ENCODE measurements around the gene LRRN2.
A peak's percentile ranks its signal among the peaks of the same experiment; 100 is the strongest.

LRRN2 gene

GRCh38 chr1:204704794-204705492 is 19.4 kb upstream of the LRRN2 start:
- Histone ChIP-seq H3K4me3 (ENCODE audit: low read length in 2 of 2) (no peak overlapping the region), H3K4me1 (ENCODE audit: control insufficient read depth in 2 of 2, insufficient read depth in 1 of 2, low read depth in 1 of 2, low read length in 2 of 2) (peaks cover 17 to 21% of the 10 kb centered on the region in 2 donors), H3K27ac (replicated peaks; ENCODE audit: low read length) (no peak overlapping the region), H4K8ac (ENCODE audit: low read depth, low read length) (no peak overlapping the region), H3K23ac (ENCODE audit: low read depth, low read length, poor library complexity) (no peak overlapping the region), H2AK5ac (ENCODE audit: low read depth, low read length) (peak overlapping the region; percentile 3), H3K9me3 (replicated peaks in 1 of 2; ENCODE audit: control insufficient read depth in 2 of 2, insufficient read depth in 1 of 2, low read depth in 1 of 2, low read length in 2 of 2) (no peaks in the 10 kb centered on the region), H3K79me1 (ENCODE audit: low read depth, low read length) (no peaks in the 10 kb centered on the region), H4K91ac (ENCODE audit: low read depth, low read length, poor library complexity) (no peak overlapping the region), H2AFZ (ENCODE audit: low read length) (no peak overlapping the region), H3K4me2 (ENCODE audit: insufficient read depth, low read length, poor library complexity, severe bottlenecking) (no peak overlapping the region), H2BK5ac (ENCODE audit: low read length) (no peak overlapping the region), H3K18ac (ENCODE audit: low read length) (no peak overlapping the region), H3K36me3 (replicated peaks in 1 of 2; ENCODE audit: control insufficient read depth in 2 of 2, insufficient read depth in 2 of 2, low read length in 2 of 2) (no peaks in the 10 kb centered on the region), H3K4ac (ENCODE audit: low read length) (no peak overlapping the region), H3K9ac (ENCODE audit: low read depth, low read length, poor library complexity) (no peak overlapping the region), H3K14ac (ENCODE audit: low read length) (no peak overlapping the region), H2BK120ac (ENCODE audit: low read depth, low read length) (no peak overlapping the region), H3K27me3 (ENCODE audit: control insufficient read depth in 3 of 3, insufficient read depth in 3 of 3, low read depth in 1 of 3, low read length in 3 of 3) (peaks cover 0 to 2% (median 0%) of the 10 kb centered on the region in 3 experiments), H2BK12ac (ENCODE audit: low read length) (no peak overlapping the region), H2BK15ac (ENCODE audit: low read length) (peak overlapping the region; percentile 3)
- no peak for DNase-seq (ENCODE audit: low spot score)
- WGBS, 2 donors (ENCODE audit: extremely low coverage in 2 of 2, insufficient read length in 2 of 2, insufficient replicate concordance in 1 of 2) = no CpG with 5 or more reads among the region's 4 CpGs

GRCh38 chr1:204703826-204704612 is 18.5 kb upstream of the LRRN2 start:
- Histone ChIP-seq H3K18ac (ENCODE audit: low read length) (peak overlapping the region; percentile 72), H2BK12ac (ENCODE audit: low read length) (no peak overlapping the region), H3K14ac (ENCODE audit: low read length) (no peak overlapping the region), H2BK5ac (ENCODE audit: low read length) (peak overlapping the region; percentile 58), H2BK15ac (ENCODE audit: low read length) (peak overlapping the region; percentile 15), H3K4me2 (ENCODE audit: insufficient read depth, low read length, poor library complexity, severe bottlenecking) (no peak overlapping the region), H2BK120ac (ENCODE audit: low read depth, low read length) (no peak overlapping the region), H3K9ac (ENCODE audit: low read depth, low read length, poor library complexity) (no peak overlapping the region), H3K27me3 (ENCODE audit: control insufficient read depth in 3 of 3, insufficient read depth in 3 of 3, low read depth in 1 of 3, low read length in 3 of 3) (peaks cover 0 to 2% (median 0%) of the 10 kb centered on the region in 3 experiments), H3K23ac (ENCODE audit: low read depth, low read length, poor library complexity) (no peak overlapping the region), H3K27ac (replicated peaks; ENCODE audit: low read length) (no peak overlapping the region), H3K4ac (ENCODE audit: low read length) (no peak overlapping the region), H4K91ac (ENCODE audit: low read depth, low read length, poor library complexity) (no peak overlapping the region), H3K79me1 (ENCODE audit: low read depth, low read length) (no peaks in the 10 kb centered on the region), H3K36me3 (replicated peaks in 1 of 2; ENCODE audit: control insufficient read depth in 2 of 2, insufficient read depth in 2 of 2, low read length in 2 of 2) (no peaks in the 10 kb centered on the region), H2AFZ (ENCODE audit: low read length) (no peak overlapping the region), H3K4me1 (ENCODE audit: control insufficient read depth in 2 of 2, insufficient read depth in 1 of 2, low read depth in 1 of 2, low read length in 2 of 2) (peaks cover 14 to 21% of the 10 kb centered on the region in 2 donors), H2AK5ac (ENCODE audit: low read depth, low read length) (peak overlapping the region; percentile 59), H4K8ac (ENCODE audit: low read depth, low read length) (no peak overlapping the region), H3K4me3 (ENCODE audit: low read length in 2 of 2) (no peak overlapping the region), H3K9me3 (replicated peaks in 1 of 2; ENCODE audit: control insufficient read depth in 2 of 2, insufficient read depth in 1 of 2, low read depth in 1 of 2, low read length in 2 of 2) (no peaks in the 10 kb centered on the region)
- no CpG with 5 or more reads among the region's 16 CpGs for WGBS, 2 donors (ENCODE audit: extremely low coverage in 2 of 2, insufficient read length in 2 of 2, insufficient replicate concordance in 1 of 2)
- DNase-seq (ENCODE audit: low spot score) = no peak

- peaks cover 0 to 2% (median 0%) of the 10 kb centered on the region in 3 experiments for H3K27me3 ChIP-seq (ENCODE audit: control insufficient read depth in 3 of 3, insufficient read depth in 3 of 3, low read depth in 1 of 3, low read length in 3 of 3)
- no CpG with 5 or more reads among the region's 5 CpGs for WGBS, 2 donors (ENCODE audit: extremely low coverage in 2 of 2, insufficient read length in 2 of 2, insufficient replicate concordance in 1 of 2)
- H2AFZ ChIP-seq (ENCODE audit: low read length) = no peak overlapping the region
These were observed 17.7 kb upstream of the LRRN2 start for GRCh38 chr1:204703268-204703664.

More at GRCh38 chr1:204703268-204703664, 17.7 kb upstream of the LRRN2 start:
- Histone ChIP-seq H2AK5ac (ENCODE audit: low read depth, low read length) (no peak overlapping the region), H2BK120ac (ENCODE audit: low read depth, low read length) (no peak overlapping the region), H3K4me2 (ENCODE audit: insufficient read depth, low read length, poor library complexity, severe bottlenecking) (no peak overlapping the region), H3K9ac (ENCODE audit: low read depth, low read length, poor library complexity) (peak overlapping the region; percentile 7), H3K18ac (ENCODE audit: low read length) (no peak overlapping the region), H3K23ac (ENCODE audit: low read depth, low read length, poor library complexity) (no peak overlapping the region), H3K4me1 (ENCODE audit: control insufficient read depth in 2 of 2, insufficient read depth in 1 of 2, low read depth in 1 of 2, low read length in 2 of 2) (peaks cover 14 to 21% of the 10 kb centered on the region in 2 donors), H3K9me3 (replicated peaks in 1 of 2; ENCODE audit: control insufficient read depth in 2 of 2, insufficient read depth in 1 of 2, low read depth in 1 of 2, low read length in 2 of 2) (no peaks in the 10 kb centered on the region), H3K4me3 (ENCODE audit: low read length in 2 of 2) (no peak overlapping the region), H4K91ac (ENCODE audit: low read depth, low read length, poor library complexity) (no peak overlapping the region), H2BK5ac (ENCODE audit: low read length) (peak overlapping the region; percentile 58), H3K36me3 (replicated peaks in 1 of 2; ENCODE audit: control insufficient read depth in 2 of 2, insufficient read depth in 2 of 2, low read length in 2 of 2) (no peaks in the 10 kb centered on the region), H4K8ac (ENCODE audit: low read depth, low read length) (no peak overlapping the region), H2BK12ac (ENCODE audit: low read length) (no peak overlapping the region), H3K27ac (replicated peaks; ENCODE audit: low read length) (no peak overlapping the region), H3K4ac (ENCODE audit: low read length) (no peak overlapping the region), H3K79me1 (ENCODE audit: low read depth, low read length) (no peaks in the 10 kb centered on the region), H3K14ac (ENCODE audit: low read length) (no peak overlapping the region), H2BK15ac (ENCODE audit: low read length) (no peak overlapping the region)
- DNase-seq (ENCODE audit: low spot score) = no peak

Data from neuronal stem cell (in vitro differentiated cells).